ENCODE measurements around the gene CYP27C1. TPM values are rescaled to one million over a fixed set of nuclear protein-coding genes. Genes with fewer than 3 reads are reported as not detected.

The CYP27C1 gene
- total RNA-seq, 4 donors from 2014 or later, result 0.40 TPM; not detected in 3

- Histone ChIP-seq H3K36me3 (no peaks in the 10 kb centered on the region), H3K4me3 (replicated peaks in 1 of 3) (no peak overlapping the region), H3K9me3 (no peaks in the 10 kb centered on the region), H3K27ac (no peak overlapping the region), H3K4me1 (peaks cover 0 to 15% of the 10 kb centered on the region in 2 donors), H3K27me3 (no peaks in the 10 kb centered on the region)
- intact Hi-C loops (cut with DNase I), result no loop called here
- no peak for TF ChIP-seq CTCF (IDR thresholded peaks at IDR 0.05)
- TF ChIP-seq POLR2A (IDR thresholded peaks at IDR 0.05), result no peak
- WGBS, 2 donors, result 93 to 94% methylated on average over 11 of the region's 11 CpGs
- no peak for DNase-seq
Observed at GRCh38 chr2:127158614-127159290, 61.3 kb downstream of the CYP27C1 start.

- no peaks in the 10 kb centered on the region for H3K36me3 ChIP-seq
- H3K27ac ChIP-seq, result no peak overlapping the region
- intact Hi-C loops (cut with DNase I), result no loop called here
- H3K27me3 ChIP-seq, result no peaks in the 10 kb centered on the region
- 79 to 81% methylated on average over 15 of the region's 16 CpGs for WGBS, 2 donors
- H3K4me3 ChIP-seq (replicated peaks in 1 of 3), result no peak overlapping the region
- TF ChIP-seq CTCF (IDR thresholded peaks at IDR 0.05) (no peak), POLR2A (IDR thresholded peaks at IDR 0.05) (no peak)
- H3K4me1 ChIP-seq, result peaks cover 0 to 8% of the 10 kb centered on the region in 2 donors
- no peaks in the 10 kb centered on the region for H3K9me3 ChIP-seq
- DNase-seq, result no peak
Observed at GRCh38 chr2:127157651-127158485, 62.2 kb downstream of the CYP27C1 start.

GRCh38 chr2:127157114-127157513, 63.0 kb downstream of the CYP27C1 start:
- Histone ChIP-seq H3K4me3 (replicated peaks in 1 of 3) (no peak overlapping the region), H3K27ac (no peak overlapping the region), H3K4me1 (peaks cover 0 to 8% of the 10 kb centered on the region in 2 donors), H3K9me3 (no peaks in the 10 kb centered on the region), H3K27me3 (no peaks in the 10 kb centered on the region), H3K36me3 (no peaks in the 10 kb centered on the region)
- no peak for DNase-seq
- 80 to 90% methylated on average over 6 of the region's 6 CpGs for WGBS, 2 donors
- TF ChIP-seq CTCF (IDR thresholded peaks at IDR 0.05), result no peak
- no peak for TF ChIP-seq POLR2A (IDR thresholded peaks at IDR 0.05)
- intact Hi-C loops (cut with DNase I), result no loop called here

- intact Hi-C loops (cut with DNase I), result no loop called here
- TF ChIP-seq CTCF (IDR thresholded peaks at IDR 0.05), result no peak
- TF ChIP-seq POLR2A (IDR thresholded peaks at IDR 0.05), result no peak
- H3K4me1 ChIP-seq, result peaks cover 0 to 5% of the 10 kb centered on the region in 2 donors
- no peak overlapping the region for H3K27ac ChIP-seq
- H3K9me3 ChIP-seq, result no peaks in the 10 kb centered on the region
- H3K27me3 ChIP-seq, result no peaks in the 10 kb centered on the region
- WGBS, 2 donors, result 17 to 18% methylated on average over 2 of the region's 2 CpGs
- no peak for DNase-seq
- H3K36me3 ChIP-seq, result no peaks in the 10 kb centered on the region
- no peak overlapping the region for H3K4me3 ChIP-seq (replicated peaks in 1 of 3)
Observed at GRCh38 chr2:127155947-127156346, 64.2 kb downstream of the CYP27C1 start.

- no peak for DNase-seq
- Histone ChIP-seq H3K36me3 (no peaks in the 10 kb centered on the region), H3K27me3 (no peaks in the 10 kb centered on the region), H3K9me3 (no peaks in the 10 kb centered on the region), H3K27ac (no peak overlapping the region), H3K4me1 (peaks cover 0 to 4% of the 10 kb centered on the region in 2 donors), H3K4me3 (replicated peaks in 1 of 3) (no peak overlapping the region)
- TF ChIP-seq CTCF (IDR thresholded peaks at IDR 0.05) (no peak), POLR2A (IDR thresholded peaks at IDR 0.05) (no peak)
- WGBS, 2 donors, result 83 to 87% methylated on average over 7 of the region's 7 CpGs
- intact Hi-C loops (cut with DNase I), result no loop called here
Observed at GRCh38 chr2:127155028-127155581, 65.0 kb downstream of the CYP27C1 start.

Measured in thyroid gland (tissue), 4 donors.